ENCODE results near the gene MCF2L2. TPM values are rescaled to one million over a fixed set of nuclear protein-coding genes. Genes with fewer than 3 reads are reported as not detected.
A peak's percentile ranks its signal among the peaks of the same experiment; 100 is the strongest.

MCF2L2 gene
- total and polyA plus RNA-seq, 2 donors (not counting 3 experiments of a cell fraction or from before 2014, with no cell fraction given): 0.15 to 1.1 TPM

GRCh38 chr3:183214277-183214612 lies 214.2 kb downstream of the MCF2L2 start:
- no peaks in the 10 kb centered on the region for H3K79me2 ChIP-seq (ENCODE audit: control insufficient read depth, insufficient read depth, low read length)
- no peak overlapping the region for H2AFZ ChIP-seq (ENCODE audit: low read depth, low read length)
- BruUV-seq (replicated peaks): no TSS peak
- POLR2A ChIA-PET: no interaction called here
- H3K27me3 ChIP-seq (ENCODE audit: control insufficient read depth in 2 of 2, insufficient read depth in 2 of 2, low read length in 2 of 2): peaks cover 0 to 4% of the 10 kb centered on the region in 2 experiments
- intact Hi-C loops (cut with micrococcal nuclease): no loop called here
- no peaks in the 10 kb centered on the region for H4K20me1 ChIP-seq (replicated peaks; ENCODE audit: control insufficient read depth, extremely low read depth, insufficient read depth, low read length)
- H3K4me2 ChIP-seq (ENCODE audit: insufficient read depth, low read length): no peak overlapping the region
- DNase-seq (ENCODE audit: low read depth, low spot score) (peak; percentile 49), FAIRE-seq (no peak)
- H3K4me1 ChIP-seq (ENCODE audit: control insufficient read depth, extremely low read depth, insufficient read depth, low read length): no peaks in the 10 kb centered on the region
- H3K9ac ChIP-seq (replicated peaks; ENCODE audit: extremely low read depth, insufficient read depth, low read length): no peak overlapping the region
- CTCF ChIA-PET: interaction anchor here (0.5 to 1.9 kb wide), 3 partner anchors 11 to 347 kb away, joined by 3 to 9 read pairs (median 4); no protein-coding TSS in a partner anchor
- TF ChIP-seq JUN (IDR thresholded peaks at IDR 0.05; ENCODE audit: borderline replicate concordance, insufficient read depth, insufficient read length, low read depth) (no peak), CTCF (IDR thresholded peaks at IDR 0.05; ENCODE audit: extremely low read depth in 1 of 2, insufficient read depth in 1 of 2, low read depth in 1 of 2, low read length in 2 of 2) (no peak), MAX (IDR thresholded peaks at IDR 0.05; ENCODE audit: insufficient read depth, insufficient read length) (no peak), POLR2A (IDR thresholded peaks at IDR 0.05; ENCODE audit: low read depth, low read length) (no peak)
- H3K9me1 ChIP-seq (replicated peaks; ENCODE audit: control insufficient read depth, extremely low read depth, insufficient read depth, low read length): no peaks in the 10 kb centered on the region
- H3K36me3 ChIP-seq (ENCODE audit: control insufficient read depth in 2 of 2, extremely low read depth in 1 of 2, insufficient read depth in 2 of 2, low read length in 2 of 2): no peaks in the 10 kb centered on the region
- H3K27ac ChIP-seq (ENCODE audit: insufficient read depth, low read depth, low read length): no peak overlapping the region
- no peak overlapping the region for H3K4me3 ChIP-seq (replicated peaks in 1 of 3; ENCODE audit: insufficient read depth in 1 of 3, low read depth in 1 of 3, low read length in 3 of 3)
- no peaks in the 10 kb centered on the region for H3K9me3 ChIP-seq (replicated peaks; ENCODE audit: control insufficient read depth, insufficient read depth, low read length)
- dilution Hi-C loops (cut with MboI; ENCODE audit: extremely low pct_ligation_motif_present, low sequenced_read_pairs): no loop called here
